Medulla oblongata (tissue), 1 donor: Measurements from ENCODE around the gene ARID5B.

Experiments
- DNase-seq: peaks from one replicate; pipeline ENCODE4 v3.0.0-alpha.2; 2015; ENCODE audit errors: extremely low spot score

ARID5B gene

GRCh38 chr10:62036186-62037081, 134.9 kb downstream of the ARID5B start:
- DNase-seq, result no peak

GRCh38 chr10:62037166-62037831, 135.8 kb downstream of the ARID5B start:
- no peak for DNase-seq

DNA sequence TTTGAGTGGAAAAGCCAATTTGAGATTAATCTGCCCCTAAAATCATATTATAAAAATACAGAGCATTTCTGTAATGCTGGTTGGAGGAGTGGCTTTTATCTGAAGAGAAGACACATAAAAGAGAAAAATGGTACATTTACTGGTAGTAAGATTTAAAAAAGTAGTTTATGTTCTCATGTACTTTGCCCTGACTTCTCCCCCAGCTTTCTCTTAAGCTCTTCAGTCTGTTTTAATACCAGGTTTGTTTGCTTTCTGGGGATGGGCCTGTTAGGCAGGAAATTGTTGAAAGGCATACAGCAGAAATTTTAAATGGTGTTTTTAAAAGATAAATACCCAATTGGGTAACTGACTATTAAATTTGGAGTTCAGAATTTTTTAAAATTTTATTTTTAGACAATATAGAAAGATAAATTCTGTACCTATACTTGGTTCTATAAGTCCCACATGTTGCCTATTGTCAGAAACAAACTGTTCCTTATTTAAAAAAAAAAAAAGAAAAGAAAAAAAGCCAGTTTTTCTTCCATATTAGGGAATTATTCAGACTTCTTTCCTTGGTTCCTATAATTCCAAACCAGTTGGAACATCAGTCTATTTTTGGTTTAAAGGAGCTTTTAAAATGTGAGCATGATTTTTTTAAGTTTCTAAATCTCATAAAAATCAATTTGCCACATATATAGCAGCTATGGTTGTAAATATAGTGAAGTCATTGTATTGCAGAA, 136.6 kb downstream of the ARID5B start:
- DNase-seq, result no peak

- peak; percentile 85 for DNase-seq
These were observed 137.2 kb downstream of the ARID5B start for GRCh38 chr10:62038609-62039190.

GRCh38 chr10:62039954-62040353, 138.5 kb downstream of the ARID5B start:
- no peak for DNase-seq

GRCh38 chr10:62040881-62041280, 139.4 kb downstream of the ARID5B start:
- no peak for DNase-seq

DNA sequence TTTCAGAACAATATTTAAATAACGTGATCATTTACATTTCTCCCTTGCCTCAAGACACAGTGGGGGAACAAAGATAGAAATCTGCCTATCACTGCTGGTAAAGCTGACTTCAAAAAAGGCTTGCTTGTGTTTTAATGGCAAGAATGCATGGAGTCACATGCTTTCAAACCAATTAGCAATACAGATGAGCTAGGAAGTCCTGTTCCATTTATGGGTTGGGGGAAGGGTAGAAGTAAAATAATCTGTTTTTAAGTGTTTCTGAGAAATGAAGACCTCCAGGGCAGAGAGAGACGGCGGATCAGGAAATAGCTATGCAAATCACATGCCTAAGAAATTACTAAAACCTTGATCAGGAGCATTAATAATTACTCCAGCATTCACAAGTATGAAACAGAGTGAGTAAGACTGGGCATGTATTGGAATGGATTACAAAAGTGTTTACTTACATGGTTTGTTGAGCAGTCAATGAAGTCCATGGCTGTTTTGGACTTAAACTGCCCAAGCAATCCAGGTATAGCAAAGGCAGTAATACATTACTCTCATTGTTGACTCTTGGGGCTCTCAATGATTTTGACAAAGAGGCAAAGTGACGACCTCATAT, 142.0 kb downstream of the ARID5B start:
- DNase-seq, result no peak

- DNase-seq, result no peak
These were observed 143.1 kb downstream of the ARID5B start for GRCh38 chr10:62044566-62044965.

GRCh38 chr10:62045765-62046521, 144.4 kb downstream of the ARID5B start:
- DNase-seq, result peak; percentile 54

DNA sequence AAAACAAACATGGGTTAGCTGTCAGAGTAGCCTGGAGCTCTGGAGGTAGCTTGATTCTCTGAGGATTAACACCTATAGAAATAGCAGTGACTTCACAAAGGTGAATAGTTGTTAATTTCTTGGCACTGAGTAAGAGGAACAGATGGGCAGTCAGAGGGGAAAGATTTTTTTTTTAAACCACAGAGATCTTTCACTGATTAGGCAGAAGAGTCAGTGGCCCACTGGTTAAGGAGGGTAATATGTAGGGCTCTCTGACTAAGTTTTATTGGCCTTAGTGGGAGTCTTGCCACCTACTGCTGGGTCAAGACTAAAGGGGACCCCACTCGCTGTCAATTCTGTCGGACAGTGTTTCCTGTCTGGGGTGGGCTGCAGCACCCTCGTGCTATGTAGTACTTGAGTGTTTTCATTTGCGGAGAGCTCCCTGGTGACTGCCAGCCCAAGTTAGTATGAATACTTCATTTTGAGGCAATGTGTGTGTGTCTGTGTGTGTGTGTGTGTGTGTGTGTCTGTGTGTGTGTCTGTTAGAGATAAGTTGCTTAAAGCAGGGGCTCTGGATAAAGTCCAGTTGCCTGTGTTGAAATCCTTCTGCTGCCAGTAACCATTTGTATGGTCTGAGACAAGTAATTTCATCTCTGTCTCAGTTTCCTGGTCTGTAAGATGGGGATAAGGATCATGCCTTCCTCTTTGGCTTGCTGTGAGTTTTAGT, 145.2 kb downstream of the ARID5B start:
- no peak for DNase-seq

- DNase-seq, result no peak
These were observed 145.9 kb downstream of the ARID5B start for GRCh38 chr10:62047228-62047892.

GRCh38 chr10:62047960-62048383, 146.5 kb downstream of the ARID5B start:
- DNase-seq, result no peak

DNA sequence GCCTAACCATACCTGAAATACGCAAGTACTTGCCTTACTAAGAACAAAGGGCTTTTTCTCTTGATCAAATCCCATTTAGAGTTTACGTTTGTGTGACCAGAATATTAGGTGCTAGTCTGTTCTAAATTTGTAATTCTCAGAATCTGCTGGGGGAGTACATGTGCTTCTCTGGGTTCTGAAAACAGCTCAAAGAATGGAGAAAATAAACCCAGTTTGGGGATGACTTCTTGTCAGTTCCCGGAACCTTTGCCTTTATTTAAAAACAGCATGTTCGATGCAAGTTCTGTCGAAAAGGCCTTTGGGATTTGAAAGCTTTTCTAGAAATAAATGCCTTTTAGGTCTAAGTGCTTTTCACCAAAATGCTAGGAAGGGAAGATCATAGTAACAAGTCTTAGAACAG, 147.0 kb downstream of the ARID5B start:
- DNase-seq, result peak; percentile 59

GRCh38 chr10:62048919-62049623, 147.6 kb downstream of the ARID5B start:
- DNase-seq, result peak; percentile 92

DNA sequence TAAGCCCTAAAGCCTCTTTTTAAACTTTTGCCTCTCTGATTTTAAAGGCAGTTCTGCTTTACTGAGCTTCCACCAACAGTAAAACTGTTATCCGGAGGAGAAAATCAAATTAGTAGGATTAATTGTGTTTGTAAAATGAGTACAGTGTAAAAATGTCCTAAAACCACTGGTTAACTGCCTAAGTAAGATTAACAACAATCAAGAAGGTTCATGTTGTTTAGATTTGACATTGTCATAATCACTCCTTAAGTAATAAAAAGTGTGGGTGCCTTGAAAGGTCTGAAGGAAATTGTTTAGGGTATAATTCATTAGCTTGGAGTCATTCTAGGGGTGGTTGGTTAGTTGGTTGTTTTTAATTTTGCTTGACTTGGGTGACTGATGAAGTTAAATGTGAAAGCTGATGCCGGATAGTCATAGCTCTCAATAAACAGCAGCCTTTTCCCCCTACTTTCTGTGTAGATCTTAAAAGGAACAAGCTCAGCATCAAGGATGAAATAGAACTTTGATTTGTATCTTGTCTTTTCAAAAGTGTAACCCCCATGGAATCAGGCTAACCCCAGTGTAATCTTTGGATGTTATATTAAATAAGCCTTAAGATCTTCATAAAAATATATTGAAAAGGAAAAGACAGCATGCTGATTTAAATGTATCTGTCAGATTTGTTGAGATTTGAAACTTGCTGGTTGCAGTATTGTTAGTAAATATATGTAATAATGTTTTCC, 148.3 kb downstream of the ARID5B start:
- DNase-seq, result peak; percentile 52

DNA sequence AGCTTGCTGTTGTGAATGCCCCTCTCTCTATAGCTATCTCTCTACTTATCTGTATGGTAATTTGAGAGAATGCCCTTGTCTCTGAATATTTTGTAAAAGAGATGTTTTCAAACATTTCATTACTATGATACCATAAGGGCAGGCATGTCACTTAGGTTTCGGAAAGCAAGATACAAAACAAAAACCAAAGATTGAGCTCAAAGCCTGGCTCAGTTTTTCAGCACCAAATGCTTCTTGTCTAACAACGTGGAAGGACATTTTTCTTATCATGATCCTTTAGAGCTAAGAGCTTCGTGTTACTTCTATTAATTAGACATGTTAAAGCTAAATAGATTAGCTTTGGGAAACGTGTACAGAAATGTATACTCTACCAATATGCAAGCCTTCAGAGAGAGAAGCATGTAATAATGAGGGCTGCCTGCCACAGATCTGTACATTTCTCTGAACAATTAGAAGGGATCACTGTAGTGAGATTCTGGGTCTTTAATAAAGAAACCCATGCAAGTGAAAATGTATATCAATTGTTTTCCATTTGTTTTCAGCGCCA, 148.9 kb downstream of the ARID5B start:
- DNase-seq, result peak; percentile 64

DNA sequence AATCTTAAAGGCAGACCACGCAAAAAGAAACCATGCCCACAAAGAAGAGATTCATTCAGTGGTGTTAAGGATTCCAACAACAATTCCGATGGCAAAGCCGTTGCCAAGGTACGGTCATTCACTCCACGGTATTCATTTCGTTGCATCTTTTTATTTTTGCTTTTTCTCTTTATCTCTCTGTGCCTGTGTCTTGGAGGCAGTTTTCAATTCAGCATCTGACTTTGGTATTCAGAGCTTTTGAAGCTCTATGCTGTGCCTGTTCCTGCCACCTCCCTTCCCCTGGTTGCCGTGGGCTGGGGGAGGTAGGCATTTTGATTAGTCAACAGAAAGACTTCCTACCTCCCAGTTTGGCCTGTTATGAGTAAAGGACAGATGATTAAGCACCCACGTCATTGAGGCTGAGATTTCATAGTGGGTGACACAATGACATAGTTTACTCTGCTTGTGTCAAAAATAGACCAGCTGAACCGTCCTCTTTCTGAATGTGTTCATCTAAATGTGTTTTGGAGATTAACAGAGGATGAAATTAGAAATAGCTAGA, 149.5 kb downstream of the ARID5B start:
- DNase-seq, result peak; percentile 68

DNA sequence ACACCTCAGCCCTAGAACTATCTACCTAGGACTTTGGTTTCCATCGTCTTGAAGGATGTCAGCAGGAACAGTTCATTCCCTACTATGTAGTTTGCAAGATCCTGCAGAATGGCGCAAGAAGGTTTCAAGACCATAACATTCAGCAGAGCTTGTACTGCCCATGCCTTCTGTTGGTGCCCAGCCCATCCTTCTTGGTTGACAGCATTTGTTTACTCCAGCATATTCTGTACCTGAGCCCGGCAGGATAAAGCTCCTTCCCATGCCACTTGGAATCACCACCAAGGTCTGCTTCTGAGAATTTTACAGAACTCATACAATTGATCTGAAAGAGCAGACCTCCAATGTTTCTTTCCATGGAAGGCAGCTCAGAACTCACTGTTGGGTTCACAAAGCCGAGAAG, 150.8 kb downstream of the ARID5B start:
- no peak for DNase-seq
